WTC11 (cell line): ENCODE results near the gene CDPF1.

Experiments
- ATF1 ChIP-seq: sonication (generic); formaldehyde crosslinking; IDR thresholded peaks from 2 replicates; pipeline ENCODE4 v1.8.1; 2023; ENCODE audit warnings: mild to moderate bottlenecking, moderate library complexity, missing genetic modification reagents
- ATF3 ChIP-seq: sonication (generic); formaldehyde crosslinking; conservative IDR thresholded peaks from 2 replicates; pipeline ENCODE4 v1.8.1; 2022; ENCODE audit warnings: mild to moderate bottlenecking, missing genetic modification reagents
- NFYB ChIP-seq: sonication (generic); formaldehyde crosslinking; conservative IDR thresholded peaks from 2 replicates; pipeline ENCODE4 v1.8.0; 2022; ENCODE audit warnings: low read depth, missing genetic modification reagents
- PREB ChIP-seq: sonication (generic); formaldehyde crosslinking; IDR thresholded peaks from 2 replicates; pipeline ENCODE4 v1.8.1; 2022; ENCODE audit warnings: mild to moderate bottlenecking, missing genetic modification reagents, moderate library complexity, borderline replicate concordance
- SMAD4 ChIP-seq: sonication (generic); formaldehyde crosslinking; IDR thresholded peaks from 2 replicates; pipeline ENCODE4 v1.8.0; 2022; ENCODE audit warnings: mild to moderate bottlenecking, missing genetic modification reagents
- TEAD1 ChIP-seq: sonication (generic); formaldehyde crosslinking; IDR thresholded peaks from 2 replicates; pipeline ENCODE4 v1.8.0; 2022; ENCODE audit warnings: mild to moderate bottlenecking, missing genetic modification reagents
- TEAD4 ChIP-seq: sonication (generic); formaldehyde crosslinking; IDR thresholded peaks from 2 replicates; pipeline ENCODE4 v1.8.0; 2022; ENCODE audit warnings: mild to moderate bottlenecking, missing genetic modification reagents
- ZNF232 ChIP-seq: sonication (generic); formaldehyde crosslinking; IDR thresholded peaks from 2 replicates; pipeline ENCODE4 v1.8.0; 2022; ENCODE audit warnings: mild to moderate bottlenecking, missing genetic modification reagents
- ZNF263 ChIP-seq: sonication (generic); formaldehyde crosslinking; IDR thresholded peaks from 2 replicates; pipeline ENCODE4 v1.8.1; 2022; ENCODE audit warnings: low read depth, mild to moderate bottlenecking, moderate library complexity, missing genetic modification reagents
- ZNF425 ChIP-seq: fragments of 250-450 bp; sonication (Bioruptor Pico); conservative IDR thresholded peaks from 2 replicates; pipeline ENCODE4 v1.9.0; 2021; ENCODE audit warnings: mild to moderate bottlenecking
- TF ChIP-seq, protein P1 (sequence below): sonication (generic); formaldehyde crosslinking; IDR thresholded peaks from 2 replicates; pipeline ENCODE4 v1.8.1; 2022; ENCODE audit warnings: low read depth, missing genetic modification reagents, borderline replicate concordance
- TF ChIP-seq, protein P2 (sequence below): fragments of 200-600 bp; IDR thresholded peaks from 2 replicates; pipeline ENCODE4 v1.8.0; 2022; ENCODE audit warnings: antibody characterized with exemption
- TF ChIP-seq, protein P3 (sequence below): sonication (generic); formaldehyde crosslinking; IDR thresholded peaks from 2 replicates; pipeline ENCODE4 v1.8.1; 2023; ENCODE audit warnings: mild to moderate bottlenecking, missing genetic modification reagents, moderate library complexity
- TF ChIP-seq, protein P4 (sequence below): sonication (generic); formaldehyde crosslinking; conservative IDR thresholded peaks from 2 replicates; pipeline ENCODE4 v1.8.1; 2023; ENCODE audit warnings: mild to moderate bottlenecking, low read depth, missing genetic modification reagents, moderate library complexity

- TF ChIP-seq, protein P1, sequence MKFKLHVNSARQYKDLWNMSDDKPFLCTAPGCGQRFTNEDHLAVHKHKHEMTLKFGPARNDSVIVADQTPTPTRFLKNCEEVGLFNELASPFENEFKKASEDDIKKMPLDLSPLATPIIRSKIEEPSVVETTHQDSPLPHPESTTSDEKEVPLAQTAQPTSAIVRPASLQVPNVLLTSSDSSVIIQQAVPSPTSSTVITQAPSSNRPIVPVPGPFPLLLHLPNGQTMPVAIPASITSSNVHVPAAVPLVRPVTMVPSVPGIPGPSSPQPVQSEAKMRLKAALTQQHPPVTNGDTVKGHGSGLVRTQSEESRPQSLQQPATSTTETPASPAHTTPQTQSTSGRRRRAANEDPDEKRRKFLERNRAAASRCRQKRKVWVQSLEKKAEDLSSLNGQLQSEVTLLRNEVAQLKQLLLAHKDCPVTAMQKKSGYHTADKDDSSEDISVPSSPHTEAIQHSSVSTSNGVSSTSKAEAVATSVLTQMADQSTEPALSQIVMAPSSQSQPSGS (CRISPR knock-in tag) = no peak
- TF ChIP-seq, protein P2, sequence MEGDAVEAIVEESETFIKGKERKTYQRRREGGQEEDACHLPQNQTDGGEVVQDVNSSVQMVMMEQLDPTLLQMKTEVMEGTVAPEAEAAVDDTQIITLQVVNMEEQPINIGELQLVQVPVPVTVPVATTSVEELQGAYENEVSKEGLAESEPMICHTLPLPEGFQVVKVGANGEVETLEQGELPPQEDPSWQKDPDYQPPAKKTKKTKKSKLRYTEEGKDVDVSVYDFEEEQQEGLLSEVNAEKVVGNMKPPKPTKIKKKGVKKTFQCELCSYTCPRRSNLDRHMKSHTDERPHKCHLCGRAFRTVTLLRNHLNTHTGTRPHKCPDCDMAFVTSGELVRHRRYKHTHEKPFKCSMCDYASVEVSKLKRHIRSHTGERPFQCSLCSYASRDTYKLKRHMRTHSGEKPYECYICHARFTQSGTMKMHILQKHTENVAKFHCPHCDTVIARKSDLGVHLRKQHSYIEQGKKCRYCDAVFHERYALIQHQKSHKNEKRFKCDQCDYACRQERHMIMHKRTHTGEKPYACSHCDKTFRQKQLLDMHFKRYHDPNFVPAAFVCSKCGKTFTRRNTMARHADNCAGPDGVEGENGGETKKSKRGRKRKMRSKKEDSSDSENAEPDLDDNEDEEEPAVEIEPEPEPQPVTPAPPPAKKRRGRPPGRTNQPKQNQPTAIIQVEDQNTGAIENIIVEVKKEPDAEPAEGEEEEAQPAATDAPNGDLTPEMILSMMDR = no peak
- TF ChIP-seq ZNF263 (CRISPR knock-in tag) = no peak
- TF ChIP-seq SMAD4 (CRISPR knock-in tag) = no peak
- TF ChIP-seq TEAD1 (CRISPR knock-in tag) = no peak
- no peak for TF ChIP-seq ZNF425 (CRISPR knock-in tag)
- TF ChIP-seq ATF3 (CRISPR knock-in tag) = no peak
- no peak for TF ChIP-seq PREB (CRISPR knock-in tag)
- no peak for TF ChIP-seq TEAD4
- TF ChIP-seq ATF1 (CRISPR knock-in tag) = no peak
- no peak for TF ChIP-seq ZNF232 (CRISPR knock-in tag)
- no peak for TF ChIP-seq NFYB (CRISPR knock-in tag)
- TF ChIP-seq, protein P3, sequence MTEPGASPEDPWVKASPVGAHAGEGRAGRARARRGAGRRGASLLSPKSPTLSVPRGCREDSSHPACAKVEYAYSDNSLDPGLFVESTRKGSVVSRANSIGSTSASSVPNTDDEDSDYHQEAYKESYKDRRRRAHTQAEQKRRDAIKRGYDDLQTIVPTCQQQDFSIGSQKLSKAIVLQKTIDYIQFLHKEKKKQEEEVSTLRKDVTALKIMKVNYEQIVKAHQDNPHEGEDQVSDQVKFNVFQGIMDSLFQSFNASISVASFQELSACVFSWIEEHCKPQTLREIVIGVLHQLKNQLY = no peak
- TF ChIP-seq, protein P4, sequence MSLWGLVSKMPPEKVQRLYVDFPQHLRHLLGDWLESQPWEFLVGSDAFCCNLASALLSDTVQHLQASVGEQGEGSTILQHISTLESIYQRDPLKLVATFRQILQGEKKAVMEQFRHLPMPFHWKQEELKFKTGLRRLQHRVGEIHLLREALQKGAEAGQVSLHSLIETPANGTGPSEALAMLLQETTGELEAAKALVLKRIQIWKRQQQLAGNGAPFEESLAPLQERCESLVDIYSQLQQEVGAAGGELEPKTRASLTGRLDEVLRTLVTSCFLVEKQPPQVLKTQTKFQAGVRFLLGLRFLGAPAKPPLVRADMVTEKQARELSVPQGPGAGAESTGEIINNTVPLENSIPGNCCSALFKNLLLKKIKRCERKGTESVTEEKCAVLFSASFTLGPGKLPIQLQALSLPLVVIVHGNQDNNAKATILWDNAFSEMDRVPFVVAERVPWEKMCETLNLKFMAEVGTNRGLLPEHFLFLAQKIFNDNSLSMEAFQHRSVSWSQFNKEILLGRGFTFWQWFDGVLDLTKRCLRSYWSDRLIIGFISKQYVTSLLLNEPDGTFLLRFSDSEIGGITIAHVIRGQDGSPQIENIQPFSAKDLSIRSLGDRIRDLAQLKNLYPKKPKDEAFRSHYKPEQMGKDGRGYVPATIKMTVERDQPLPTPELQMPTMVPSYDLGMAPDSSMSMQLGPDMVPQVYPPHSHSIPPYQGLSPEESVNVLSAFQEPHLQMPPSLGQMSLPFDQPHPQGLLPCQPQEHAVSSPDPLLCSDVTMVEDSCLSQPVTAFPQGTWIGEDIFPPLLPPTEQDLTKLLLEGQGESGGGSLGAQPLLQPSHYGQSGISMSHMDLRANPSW (CRISPR knock-in tag) = no peak
Measured at GRCh38 chr22:46247443-46247975, 2.6 kb downstream of the CDPF1 start.
